ENCODE results near the gene GDF10.

GRCh38 chr10:47331954-47332353, 32.0 kb downstream of the GDF10 start:
- no peak for TF ChIP-seq JAZF1 (CRISPR knock-in tag; IDR thresholded peaks at IDR 0.05)
- no peak for TF ChIP-seq ZNF423 (CRISPR knock-in tag; IDR thresholded peaks at IDR 0.05)

Data from WTC11 (cell line).